ENCODE data around the gene CABLES2. TPM values are rescaled to one million over a fixed set of nuclear protein-coding genes. Genes with fewer than 3 reads are reported as not detected.

CABLES2 gene
- total RNA-seq, 1 experiment from 2014 or later = 8.9 TPM

DNA sequence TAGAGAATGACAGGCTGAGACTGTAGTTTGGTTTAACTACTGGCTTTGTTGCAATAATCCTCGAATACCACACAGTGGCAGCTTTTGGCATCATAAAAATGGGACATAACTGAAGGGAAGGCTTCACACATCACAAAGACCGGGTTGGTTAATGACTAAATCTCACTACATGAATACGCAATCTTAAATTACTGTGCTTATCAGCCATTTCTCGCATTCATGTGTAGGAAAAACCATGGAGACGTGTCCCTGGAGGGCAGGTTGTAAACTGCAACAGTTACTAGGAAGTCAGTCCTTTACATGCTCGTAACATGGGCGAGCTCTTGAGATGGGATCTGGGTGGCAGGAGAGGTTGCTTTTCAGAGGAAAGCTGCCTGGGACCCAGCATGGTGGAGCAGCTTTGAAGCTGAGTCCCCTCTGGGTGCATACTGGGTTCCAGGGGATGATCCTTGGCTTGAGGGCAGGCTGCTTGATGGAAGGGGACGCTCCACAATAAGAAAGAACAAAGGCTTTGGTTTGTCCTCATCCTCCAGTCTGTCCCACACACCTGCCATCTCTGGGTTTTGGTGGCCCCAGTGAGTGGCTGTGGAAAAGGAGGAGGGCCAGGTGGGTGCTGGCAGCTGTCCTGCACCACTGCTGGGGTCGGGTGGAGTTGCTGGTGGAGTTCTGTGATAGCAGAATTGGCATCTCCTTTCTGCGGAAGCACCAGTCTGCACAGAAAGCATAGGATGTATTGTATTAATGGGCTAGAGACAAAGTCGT lies 18.1 kb downstream of the CABLES2 start:
- Histone ChIP-seq H3K9me3 (ENCODE audit: control insufficient read depth in 1 of 2, insufficient read depth in 1 of 2, low read depth in 1 of 2, low read length in 2 of 2) (no peaks in the 10 kb centered on the region), H3K9me2 (ENCODE audit: insufficient read depth) (no peaks in the 10 kb centered on the region), H2AFZ (ENCODE audit: low read depth, low read length, poor library complexity, severe bottlenecking) (no peak overlapping the region), H3K4me3 (replicated peaks in 1 of 2; ENCODE audit: low read depth in 1 of 2, low read length in 2 of 2) (peak overlapping the region in 1 of 2 experiments; percentile 98; a peak in 2 of 4 replicates), H3K79me2 (ENCODE audit: insufficient read depth, low read length) (peaks cover 57% of the 10 kb centered on the region), H4K20me1 (ENCODE audit: insufficient read depth) (peaks cover 9% of the 10 kb centered on the region; the same call in 1 of the 2 replicates), H3K4me1 (ENCODE audit: control insufficient read depth in 1 of 2, insufficient read depth in 2 of 2, low read length in 2 of 2) (peaks cover 8 to 26% of the 10 kb centered on the region in 2 experiments; a peak in 3 of 4 replicates), H3K27ac (ENCODE audit: low read depth, low read length) (peak overlapping the region; percentile 95; the same call in 1 of the 2 replicates), H3K4me2 (ENCODE audit: low read length) (peak overlapping the region; percentile 88), H3K9ac (ENCODE audit: low read length) (peak overlapping the region; percentile 99; the same call in 1 of the 2 replicates), H3K36me3 (ENCODE audit: control insufficient read depth in 1 of 2, insufficient read depth in 2 of 2, low read length in 2 of 2) (peaks cover 8 to 22% of the 10 kb centered on the region in 2 experiments), H3K27me3 (ENCODE audit: insufficient read depth, low read length) (no peaks in the 10 kb centered on the region)
- DNase-seq (ENCODE audit: low read depth, low spot score) = no peak
- POLR2A ChIA-PET = interaction anchor here (1.1 kb wide), 1 partner anchor 402 kb away, joined by 3 read pairs; no protein-coding TSS in a partner anchor
- RAD21 ChIA-PET (ENCODE audit: low non-redundant PET in 1 of 2, low total read pairs in 2 of 2, uncharacterized antibody in 2 of 2, unreplicated experiment in 2 of 2) = no interaction called here
- TF ChIP-seq EZH2phosphoT487 (IDR thresholded peaks at IDR 0.05; ENCODE audit: borderline replicate concordance) = no peak
- TF ChIP-seq, protein P1, sequence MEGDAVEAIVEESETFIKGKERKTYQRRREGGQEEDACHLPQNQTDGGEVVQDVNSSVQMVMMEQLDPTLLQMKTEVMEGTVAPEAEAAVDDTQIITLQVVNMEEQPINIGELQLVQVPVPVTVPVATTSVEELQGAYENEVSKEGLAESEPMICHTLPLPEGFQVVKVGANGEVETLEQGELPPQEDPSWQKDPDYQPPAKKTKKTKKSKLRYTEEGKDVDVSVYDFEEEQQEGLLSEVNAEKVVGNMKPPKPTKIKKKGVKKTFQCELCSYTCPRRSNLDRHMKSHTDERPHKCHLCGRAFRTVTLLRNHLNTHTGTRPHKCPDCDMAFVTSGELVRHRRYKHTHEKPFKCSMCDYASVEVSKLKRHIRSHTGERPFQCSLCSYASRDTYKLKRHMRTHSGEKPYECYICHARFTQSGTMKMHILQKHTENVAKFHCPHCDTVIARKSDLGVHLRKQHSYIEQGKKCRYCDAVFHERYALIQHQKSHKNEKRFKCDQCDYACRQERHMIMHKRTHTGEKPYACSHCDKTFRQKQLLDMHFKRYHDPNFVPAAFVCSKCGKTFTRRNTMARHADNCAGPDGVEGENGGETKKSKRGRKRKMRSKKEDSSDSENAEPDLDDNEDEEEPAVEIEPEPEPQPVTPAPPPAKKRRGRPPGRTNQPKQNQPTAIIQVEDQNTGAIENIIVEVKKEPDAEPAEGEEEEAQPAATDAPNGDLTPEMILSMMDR (IDR thresholded peaks at IDR 0.05 in 2 of 3, conservative IDR thresholded peaks at IDR 0.05 in 1 of 3; ENCODE audit: borderline replicate concordance in 1 of 3, insufficient read depth in 1 of 3, low read depth in 2 of 3, low read length in 2 of 3) = peak in 2 of 3 experiments; percentile 7 to 35; a peak in 3 of 6 replicates
- no peak for TF ChIP-seq ELF1 (IDR thresholded peaks at IDR 0.05; ENCODE audit: borderline replicate concordance, low read depth)
- no peak for TF ChIP-seq JUND (IDR thresholded peaks at IDR 0.05)
- peak; percentile 43 for TF ChIP-seq POLR2A (IDR thresholded peaks at IDR 0.05; ENCODE audit: borderline replicate concordance, extremely low read depth, insufficient read depth, insufficient read length)
- intact Hi-C loops (cut with micrococcal nuclease) = no loop called here
- CTCF ChIA-PET = interaction anchor here (1.4 kb wide), 1 partner anchor 22 kb away, joined by 3 read pairs; no protein-coding TSS in a partner anchor
- no TSS peak for BruUV-seq (replicated peaks)
- ATAC-seq = no peak
